HepG2 (cell line): ENCODE data around the gene RRM2. TPM values are rescaled to one million over a fixed set of nuclear protein-coding genes. Genes with fewer than 3 reads are reported as not detected.

ENCODE experiments used
- ARNT2 ChIP-seq: sonication (generic); formaldehyde crosslinking; IDR thresholded peaks from 2 replicates; pipeline ENCODE4 v1.8.0; 2022; ENCODE audit warnings: mild to moderate bottlenecking, low read depth, missing genetic modification reagents, moderate library complexity
- ATAD3A ChIP-seq: sonication (generic); formaldehyde crosslinking; IDR thresholded peaks from 2 replicates; pipeline ENCODE4 v1.4.0; 2020; ENCODE audit warnings: missing genetic modification reagents
- CBX1 ChIP-seq: IDR thresholded peaks from one replicate; pipeline ENCODE4 v1.6.1; 2016; ENCODE audit warnings: antibody characterized with exemption, low read depth
- CC2D1A ChIP-seq: sonication (generic); formaldehyde crosslinking; IDR thresholded peaks from 2 replicates; pipeline ENCODE4 v1.8.1; 2023; ENCODE audit warnings: mild to moderate bottlenecking, missing genetic modification reagents
- CCDC6 ChIP-seq: sonication (generic); formaldehyde crosslinking; IDR thresholded peaks from 2 replicates; pipeline ENCODE4 v1.8.1; 2022; ENCODE audit warnings: mild to moderate bottlenecking, missing genetic modification reagents, moderate library complexity
- CENPT ChIP-seq: sonication (generic); formaldehyde crosslinking; IDR thresholded peaks from 2 replicates; pipeline ENCODE4 v1.8.0; 2022; ENCODE audit warnings: low read depth, mild to moderate bottlenecking, moderate library complexity, missing genetic modification reagents
- CREB3 ChIP-seq: sonication (generic); formaldehyde crosslinking; IDR thresholded peaks from 2 replicates; pipeline ENCODE4 v1.5.0; 2020; ENCODE audit warnings: missing genetic modification reagents
- DNMT1 ChIP-seq: sonication (generic); formaldehyde crosslinking; IDR thresholded peaks from 2 replicates; pipeline ENCODE4 v1.5.1; 2020; ENCODE audit warnings: mild to moderate bottlenecking, missing genetic modification reagents
- E2F2 ChIP-seq: sonication (generic); formaldehyde crosslinking; IDR thresholded peaks from 2 replicates; pipeline ENCODE4 v1.4.0; 2020; ENCODE audit warnings: missing genetic modification reagents, borderline replicate concordance
- FOXC1 ChIP-seq: sonication (generic); formaldehyde crosslinking; IDR thresholded peaks from 2 replicates; pipeline ENCODE4 v1.8.0; 2022; ENCODE audit warnings: mild to moderate bottlenecking, missing genetic modification reagents, borderline replicate concordance
- KLF6 ChIP-seq: IDR thresholded peaks from 2 replicates; pipeline ENCODE4 v1.8.0; 2016; ENCODE audit warnings: missing biosample characterization, missing genetic modification reagents
- LCORL ChIP-seq, 2 experiments: fragments of 450-650 bp in 1 of 2; sonication (generic) in 1 of 2; formaldehyde crosslinking in 1 of 2; IDR thresholded peaks; 2 replicates each; pipeline versions ENCODE4 v1.5.0 to v1.6.1; 2017 to 2020; ENCODE audit warnings: antibody characterized with exemption in 1 of 2, missing genetic modification reagents in 1 of 2
- NFYB ChIP-seq: sonication (generic); formaldehyde crosslinking; IDR thresholded peaks from 2 replicates; pipeline ENCODE4 v1.4.0; 2020; ENCODE audit warnings: missing genetic modification reagents
- PHF20 ChIP-seq: sonication (generic); formaldehyde crosslinking; IDR thresholded peaks from 2 replicates; pipeline ENCODE4 v1.5.0; 2020; ENCODE audit warnings: mild to moderate bottlenecking, missing genetic modification reagents
- RXRA ChIP-seq: sonication (generic); formaldehyde crosslinking; IDR thresholded peaks from 2 replicates; pipeline ENCODE4 v1.5.1; 2020; ENCODE audit warnings: missing genetic modification reagents
- SIX1 ChIP-seq: sonication (generic); formaldehyde crosslinking; IDR thresholded peaks from 2 replicates; pipeline ENCODE4 v1.4.0; 2020; ENCODE audit warnings: missing genetic modification reagents, borderline replicate concordance
- SMAD9 ChIP-seq: sonication (generic); formaldehyde crosslinking; IDR thresholded peaks from 2 replicates; pipeline ENCODE4 v1.5.1; 2020; ENCODE audit warnings: mild to moderate bottlenecking, missing genetic modification reagents
- SMYD3 ChIP-seq: sonication (generic); formaldehyde crosslinking; IDR thresholded peaks from 2 replicates; pipeline ENCODE4 v1.8.1; 2023; ENCODE audit warnings: mild to moderate bottlenecking, missing genetic modification reagents
- SRF ChIP-seq: IDR thresholded peaks from 2 replicates; pipeline ENCODE4 v1.6.1; 2011; ENCODE audit warnings: mild to moderate bottlenecking, low read depth, low read length, moderate library complexity
- ZNF44 ChIP-seq: sonication (generic); formaldehyde crosslinking; IDR thresholded peaks from 2 replicates; pipeline ENCODE4 v1.5.1; 2020; ENCODE audit warnings: mild to moderate bottlenecking, missing genetic modification reagents
- ZNF552 ChIP-seq: sonication (generic); formaldehyde crosslinking; IDR thresholded peaks from 2 replicates; pipeline ENCODE4 v1.9.0; 2022; ENCODE audit warnings: missing genetic modification reagents, mild to moderate bottlenecking, borderline replicate concordance
- ZNF672 ChIP-seq: sonication (generic); formaldehyde crosslinking; IDR thresholded peaks from 2 replicates; pipeline ENCODE4 v1.8.1; 2022; ENCODE audit warnings: missing genetic modification reagents
- ZNF749 ChIP-seq: sonication (generic); formaldehyde crosslinking; IDR thresholded peaks from 2 replicates; pipeline ENCODE4 v1.8.0; 2022; ENCODE audit warnings: mild to moderate bottlenecking, missing genetic modification reagents, moderate library complexity, borderline replicate concordance
- polyA plus RNA-seq, 8 experiments: library from polyadenylated mRNA; depleted of rRNA in 3 of 8; stranded (reverse) in 7 of 8; unstranded in 1 of 8; fragments of >200 nt; fragmentation: Illumina TruSeq in 4 of 8; extraction: Trizol in 4 of 8; gene quantifications; 2 replicates each; pipeline versions ENCODE4 v1.2.1 to v1.2.3, GENCODE V29; 2011 to 2016; ENCODE audit warnings: low read depth in 4 of 8, missing spikeins in 1 of 8, mixed read lengths in 1 of 8; ENCODE audit not compliant: insufficient read depth in 1 of 8
- total RNA-seq, 5 experiments: library from RNA; depleted of rRNA; stranded (reverse); fragments of >200 nt; fragmentation: Illumina TruSeq; extraction: Trizol; gene quantifications; 2 replicates each; pipeline ENCODE4 v1.2.3, GENCODE V29; 2016; ENCODE audit warnings: low read depth in 1 of 5
- TF ChIP-seq, protein P1 (sequence below): sonication (generic); formaldehyde crosslinking; IDR thresholded peaks from 2 replicates; pipeline ENCODE4 v1.8.1; 2022; ENCODE audit warnings: mild to moderate bottlenecking, missing genetic modification reagents
- TF ChIP-seq, protein P2 (sequence below): sonication (generic); formaldehyde crosslinking; IDR thresholded peaks from 2 replicates; pipeline ENCODE4 v1.4.0; 2020; ENCODE audit warnings: mild to moderate bottlenecking, missing genetic modification reagents

Gene RRM2
- total and polyA plus RNA-seq, 2 of the 13 experiments (the other 11 are each of a cell fraction or from before 2014, with no cell fraction given), result 31.3 to 150 TPM

DNA sequence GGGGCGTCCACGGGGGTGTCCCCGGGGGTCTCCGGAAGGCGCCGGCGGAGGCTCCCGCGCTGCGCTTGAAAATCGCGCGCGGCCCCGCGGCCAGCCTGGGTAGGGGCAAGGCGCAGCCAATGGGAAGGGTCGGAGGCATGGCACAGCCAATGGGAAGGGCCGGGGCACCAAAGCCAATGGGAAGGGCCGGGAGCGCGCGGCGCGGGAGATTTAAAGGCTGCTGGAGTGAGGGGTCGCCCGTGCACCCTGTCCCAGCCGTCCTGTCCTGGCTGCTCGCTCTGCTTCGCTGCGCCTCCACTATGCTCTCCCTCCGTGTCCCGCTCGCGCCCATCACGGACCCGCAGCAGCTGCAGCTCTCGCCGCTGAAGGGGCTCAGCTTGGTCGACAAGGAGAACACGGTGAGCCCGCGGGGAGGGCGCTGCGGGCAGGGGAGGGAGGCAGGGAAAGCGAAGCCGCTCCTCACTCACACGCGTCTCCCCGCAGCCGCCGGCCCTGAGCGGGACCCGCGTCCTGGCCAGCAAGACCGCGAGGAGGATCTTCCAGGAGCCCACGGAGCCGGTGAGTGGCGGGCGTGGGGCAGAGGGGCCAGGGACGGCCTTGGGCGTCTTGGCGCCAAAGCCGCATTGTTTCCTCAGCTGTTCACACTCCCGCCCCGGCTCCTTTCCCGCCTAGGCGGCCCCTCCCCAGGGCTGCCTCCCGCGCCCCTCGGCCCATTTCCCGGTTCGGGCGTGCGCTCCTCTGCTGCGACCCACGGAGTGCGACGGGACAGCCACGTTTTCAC lies at the start of gene RRM2 (continued):
- TF ChIP-seq ZNF749 (CRISPR knock-in tag) (peak; percentile 100), CC2D1A (CRISPR knock-in tag) (peak; percentile 99), PHF20 (no peak), ZNF44 (peak; percentile 92; the same call in 1 of the 2 replicates), CREB3 (no peak), NFYB (CRISPR knock-in tag) (peak; percentile 96), KLF6 (CRISPR knock-in tag) (peak; percentile 51; the same call in 1 of the 2 replicates), E2F2 (CRISPR knock-in tag) (peak; percentile 92; the same call in 1 of the 2 replicates), SMYD3 (peak; percentile 100), CCDC6 (CRISPR knock-in tag) (peak; percentile 100), FOXC1 (CRISPR knock-in tag) (peak; percentile 89; the same call in 1 of the 2 replicates), ZNF672 (peak; percentile 96), SMAD9 (peak; percentile 73; the same call in 1 of the 2 replicates), RXRA (CRISPR knock-in tag) (peak; percentile 84; the same call in 1 of the 2 replicates), ARNT2 (CRISPR knock-in tag) (peak; percentile 100), SIX1 (CRISPR knock-in tag) (no peak), ATAD3A (peak; percentile 76; the same call in 1 of the 2 replicates), SRF (no peak), DNMT1 (CRISPR knock-in tag) (peak; percentile 81; the same call in 1 of the 2 replicates), LCORL (IDR thresholded peaks at IDR 0.05) (no peak), LCORL (CRISPR knock-in tag; IDR thresholded peaks at IDR 0.05) (peak; percentile 70), CBX1 (peak; percentile 91), CENPT (CRISPR knock-in tag) (peak; percentile 99), ZNF552 (CRISPR knock-in tag) (peak; percentile 46; the same call in 1 of the 2 replicates)
- TF ChIP-seq, protein P1, sequence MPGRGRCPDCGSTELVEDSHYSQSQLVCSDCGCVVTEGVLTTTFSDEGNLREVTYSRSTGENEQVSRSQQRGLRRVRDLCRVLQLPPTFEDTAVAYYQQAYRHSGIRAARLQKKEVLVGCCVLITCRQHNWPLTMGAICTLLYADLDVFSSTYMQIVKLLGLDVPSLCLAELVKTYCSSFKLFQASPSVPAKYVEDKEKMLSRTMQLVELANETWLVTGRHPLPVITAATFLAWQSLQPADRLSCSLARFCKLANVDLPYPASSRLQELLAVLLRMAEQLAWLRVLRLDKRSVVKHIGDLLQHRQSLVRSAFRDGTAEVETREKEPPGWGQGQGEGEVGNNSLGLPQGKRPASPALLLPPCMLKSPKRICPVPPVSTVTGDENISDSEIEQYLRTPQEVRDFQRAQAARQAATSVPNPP (CRISPR knock-in tag), result peak; percentile 97
- TF ChIP-seq, protein P2, sequence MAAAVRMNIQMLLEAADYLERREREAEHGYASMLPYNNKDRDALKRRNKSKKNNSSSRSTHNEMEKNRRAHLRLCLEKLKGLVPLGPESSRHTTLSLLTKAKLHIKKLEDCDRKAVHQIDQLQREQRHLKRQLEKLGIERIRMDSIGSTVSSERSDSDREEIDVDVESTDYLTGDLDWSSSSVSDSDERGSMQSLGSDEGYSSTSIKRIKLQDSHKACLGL (CRISPR knock-in tag), result peak; percentile 97
